Limb (tissue), 2 donors: Measurements from ENCODE around the gene AKR1B1.
A peak's percentile ranks its signal among the peaks of the same experiment; 100 is the strongest.

Experiments used
- DNase-seq, 2 donors: peaks; one replicate each; pipeline ENCODE4 v3.0.0-alpha.2; 2016; ENCODE audit errors: extremely low spot score in 2 of 2

Gene AKR1B1

GRCh38 chr7:134469622-134470021 is 10.7 kb upstream of the AKR1B1 start:
- DNase-seq, result no peak

- DNase-seq, result no peak
Measured at GRCh38 chr7:134468475-134468874, 9.6 kb upstream of the AKR1B1 start.

- DNase-seq, result no peak
Measured at GRCh38 chr7:134468054-134468453, 9.2 kb upstream of the AKR1B1 start.

GRCh38 chr7:134465491-134465890 is 6.6 kb upstream of the AKR1B1 start:
- DNase-seq, result no peak

- DNase-seq, result no peak
Measured at GRCh38 chr7:134464496-134464895, 5.6 kb upstream of the AKR1B1 start.

GRCh38 chr7:134463751-134464150 is 4.9 kb upstream of the AKR1B1 start:
- no peak for DNase-seq

GRCh38 chr7:134462337-134462925 is 3.5 kb upstream of the AKR1B1 start:
- DNase-seq, result no peak

- no peak for DNase-seq
Measured at GRCh38 chr7:134461916-134462315, 3.0 kb upstream of the AKR1B1 start.

GRCh38 chr7:134459981-134460380 is 1.1 kb upstream of the AKR1B1 start:
- no peak for DNase-seq

GRCh38 chr7:134458341-134458805 is 527 bp downstream of the AKR1B1 start:
- DNase-seq, result peak in 1 of 2 donors; percentile 75

- DNase-seq, result no peak
Measured at GRCh38 chr7:134457210-134457609, 1.7 kb downstream of the AKR1B1 start.

- DNase-seq, result no peak
Measured at GRCh38 chr7:134454277-134454676, 4.6 kb downstream of the AKR1B1 start.

- no peak for DNase-seq
Measured at GRCh38 chr7:134453518-134453917, 5.4 kb downstream of the AKR1B1 start.

- DNase-seq, result no peak
Measured at GRCh38 chr7:134452991-134453473, 5.9 kb downstream of the AKR1B1 start.

- peak; percentile 52 to 64 for DNase-seq
Measured at GRCh38 chr7:134452419-134452838, 6.5 kb downstream of the AKR1B1 start.

- no peak for DNase-seq
Measured at GRCh38 chr7:134451656-134452055, 7.2 kb downstream of the AKR1B1 start.

GRCh38 chr7:134450294-134451000 is 8.5 kb downstream of the AKR1B1 start:
- DNase-seq, result no peak

- DNase-seq, result no peak
Measured at GRCh38 chr7:134449680-134450079, 9.2 kb downstream of the AKR1B1 start.

- no peak for DNase-seq
Measured at GRCh38 chr7:134448356-134449229, 10.3 kb downstream of the AKR1B1 start.

GRCh38 chr7:134447383-134447782 is 11.5 kb downstream of the AKR1B1 start:
- no peak for DNase-seq

GRCh38 chr7:134446923-134447322 is 12.0 kb downstream of the AKR1B1 start:
- no peak for DNase-seq

- DNase-seq, result no peak
Measured at GRCh38 chr7:134446446-134446845, 12.5 kb downstream of the AKR1B1 start.
